Activated T-helper 1 cell treated with Interleukin-2 at 50 U/mL for 16 hours (primary cell): ENCODE data around the gene CLDN15.

Source experiments
- DNase-seq: peaks from one replicate; pipeline ENCODE4 v3.0.0-alpha.2; 2020; ENCODE audit warnings: low read depth

Gene CLDN15

GRCh38 chr7:101244375-101245146 lies 7.0 kb upstream of the CLDN15 start, which contains the start of gene FIS1:
Gene FIS1 (minus strand): TSS chr7:101245081. CDS start chr7:101245004, 77 bp downstream.
- peak; percentile 88 for DNase-seq

GRCh38 chr7:101243646-101244374 lies 6.2 kb upstream of the CLDN15 start:
- DNase-seq: no peak

- DNase-seq: no peak
These were observed 4.1 kb upstream of the CLDN15 start for GRCh38 chr7:101241443-101242349.

GRCh38 chr7:101241015-101241363 lies 3.4 kb upstream of the CLDN15 start:
- DNase-seq: no peak

- DNase-seq: no peak
These were observed 2.8 kb upstream of the CLDN15 start for GRCh38 chr7:101240226-101241014.

GRCh38 chr7:101239951-101240220 lies 2.3 kb upstream of the CLDN15 start:
- no peak for DNase-seq

GRCh38 chr7:101239191-101239950 lies 1.8 kb upstream of the CLDN15 start:
- DNase-seq: no peak

- DNase-seq: no peak
These were observed 902 bp upstream of the CLDN15 start for GRCh38 chr7:101238226-101239182.

- DNase-seq: no peak
These were observed 1.2 kb downstream of the CLDN15 start for GRCh38 chr7:101236292-101236835.

GRCh38 chr7:101235522-101235921 lies 2.1 kb downstream of the CLDN15 start:
- DNase-seq: no peak

- DNase-seq: no peak
These were observed 2.6 kb downstream of the CLDN15 start for GRCh38 chr7:101235050-101235449.

GRCh38 chr7:101234636-101235035 lies 3.0 kb downstream of the CLDN15 start:
- no peak for DNase-seq

GRCh38 chr7:101233907-101234547 lies 3.6 kb downstream of the CLDN15 start:
- DNase-seq: no peak

GRCh38 chr7:101232141-101232850 lies 5.3 kb downstream of the CLDN15 start:
- no peak for DNase-seq

- no peak for DNase-seq
These were observed 6.0 kb downstream of the CLDN15 start for GRCh38 chr7:101231644-101232043.

- no peak for DNase-seq
These were observed 10.9 kb downstream of the CLDN15 start for GRCh38 chr7:101226721-101227120.

GRCh38 chr7:101225650-101226049 lies 12.0 kb downstream of the CLDN15 start:
- DNase-seq: no peak

- DNase-seq: no peak
These were observed 14.1 kb downstream of the CLDN15 start for GRCh38 chr7:101223528-101223927.
